ENCODE results near the gene PPP2R2B. TPM values are rescaled to one million over a fixed set of nuclear protein-coding genes. Genes with fewer than 3 reads are reported as not detected.

PPP2R2B gene
- total RNA-seq, 1 donor: not detected

DNA sequence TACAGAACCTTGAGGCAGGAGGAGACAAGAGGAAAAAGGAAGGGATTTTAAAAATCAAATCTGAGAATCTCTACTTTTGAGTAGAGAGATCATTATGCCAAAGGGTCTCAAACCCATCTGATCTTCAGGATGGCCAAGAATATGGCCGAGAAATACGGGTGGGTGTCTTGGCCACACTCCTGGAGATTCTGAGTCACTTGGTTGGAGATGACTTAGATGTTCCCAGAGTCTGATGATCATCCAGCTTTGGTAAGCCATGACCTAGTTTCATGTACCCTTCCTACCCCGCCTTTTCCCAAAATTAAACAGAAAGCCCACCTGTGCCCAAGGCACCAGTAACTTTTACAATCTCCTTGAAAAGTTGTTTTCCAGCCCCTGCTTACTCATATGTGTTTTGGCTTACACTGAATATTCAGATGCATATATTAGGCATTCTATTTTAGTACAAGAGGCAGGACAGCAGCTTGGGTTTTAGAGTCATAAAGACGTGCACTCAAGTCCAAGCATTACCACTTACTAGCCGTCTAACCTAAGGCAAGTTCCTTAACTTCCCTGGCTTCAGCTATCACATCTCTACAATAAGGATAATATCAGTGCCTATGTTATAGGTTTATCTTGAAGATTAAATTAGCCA is 195.5 kb downstream of the PPP2R2B start:
- Histone ChIP-seq H3K4me2 (ENCODE audit: insufficient read depth, low read length) (no peak overlapping the region), H3K4me3 (ENCODE audit: insufficient read depth, low read length) (no peak overlapping the region), H3K27me3 (ENCODE audit: insufficient read depth, low read length) (no peaks in the 10 kb centered on the region), H3K27ac (ENCODE audit: low read depth, low read length) (no peak overlapping the region), H2AFZ (ENCODE audit: low read length) (no peak overlapping the region), H3K79me2 (ENCODE audit: insufficient read depth, low read length) (no peaks in the 10 kb centered on the region), H4K20me1 (ENCODE audit: insufficient read depth, low read length) (no peaks in the 10 kb centered on the region), H3K4me1 (ENCODE audit: insufficient read depth, low read length) (no peaks in the 10 kb centered on the region), H3K9me3 (ENCODE audit: low read depth, low read length) (no peaks in the 10 kb centered on the region), H3K36me3 (ENCODE audit: insufficient read depth, low read length) (no peaks in the 10 kb centered on the region)
- TF ChIP-seq, protein P1, sequence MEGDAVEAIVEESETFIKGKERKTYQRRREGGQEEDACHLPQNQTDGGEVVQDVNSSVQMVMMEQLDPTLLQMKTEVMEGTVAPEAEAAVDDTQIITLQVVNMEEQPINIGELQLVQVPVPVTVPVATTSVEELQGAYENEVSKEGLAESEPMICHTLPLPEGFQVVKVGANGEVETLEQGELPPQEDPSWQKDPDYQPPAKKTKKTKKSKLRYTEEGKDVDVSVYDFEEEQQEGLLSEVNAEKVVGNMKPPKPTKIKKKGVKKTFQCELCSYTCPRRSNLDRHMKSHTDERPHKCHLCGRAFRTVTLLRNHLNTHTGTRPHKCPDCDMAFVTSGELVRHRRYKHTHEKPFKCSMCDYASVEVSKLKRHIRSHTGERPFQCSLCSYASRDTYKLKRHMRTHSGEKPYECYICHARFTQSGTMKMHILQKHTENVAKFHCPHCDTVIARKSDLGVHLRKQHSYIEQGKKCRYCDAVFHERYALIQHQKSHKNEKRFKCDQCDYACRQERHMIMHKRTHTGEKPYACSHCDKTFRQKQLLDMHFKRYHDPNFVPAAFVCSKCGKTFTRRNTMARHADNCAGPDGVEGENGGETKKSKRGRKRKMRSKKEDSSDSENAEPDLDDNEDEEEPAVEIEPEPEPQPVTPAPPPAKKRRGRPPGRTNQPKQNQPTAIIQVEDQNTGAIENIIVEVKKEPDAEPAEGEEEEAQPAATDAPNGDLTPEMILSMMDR (IDR thresholded peaks at IDR 0.05; ENCODE audit: extremely low read depth, low read depth, low read length): no peak
- DNase-seq (ENCODE audit: insufficient read length, low spot score, missing footprints): no peak

DNA sequence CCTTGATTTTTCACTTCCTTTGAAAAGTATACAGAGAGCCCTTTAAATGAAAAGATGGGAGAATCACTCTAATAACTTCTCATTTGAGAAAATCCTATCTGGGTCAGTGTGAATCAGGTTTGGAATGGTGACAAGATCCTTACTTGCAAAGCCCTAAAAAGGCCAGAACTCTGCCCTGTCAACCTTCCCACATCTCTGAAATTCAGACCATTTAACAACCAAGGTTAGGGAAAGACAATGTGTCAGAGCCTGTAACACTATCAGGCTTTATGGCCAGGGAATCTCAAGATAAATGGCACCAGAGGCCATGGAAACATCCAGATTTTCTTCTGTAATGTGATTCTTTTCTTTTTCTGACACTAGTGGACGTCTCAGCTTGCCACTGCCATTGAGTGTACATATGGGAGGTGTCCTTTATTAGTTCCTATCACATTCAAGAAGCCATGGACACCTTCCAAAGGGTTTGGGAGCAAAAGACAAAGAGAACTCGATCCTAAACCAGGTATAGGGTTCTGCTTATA is 196.9 kb downstream of the PPP2R2B start:
- no peaks in the 10 kb centered on the region for H3K79me2 ChIP-seq (ENCODE audit: insufficient read depth, low read length)
- no peak overlapping the region for H3K4me3 ChIP-seq (ENCODE audit: insufficient read depth, low read length)
- H2AFZ ChIP-seq (ENCODE audit: low read length): no peak overlapping the region
- no peak for DNase-seq (ENCODE audit: insufficient read length, low spot score, missing footprints)
- no peak overlapping the region for H3K27ac ChIP-seq (ENCODE audit: low read depth, low read length)
- TF ChIP-seq, protein P1 (IDR thresholded peaks at IDR 0.05; ENCODE audit: extremely low read depth, low read depth, low read length): no peak
- no peaks in the 10 kb centered on the region for H3K36me3 ChIP-seq (ENCODE audit: insufficient read depth, low read length)
- H4K20me1 ChIP-seq (ENCODE audit: insufficient read depth, low read length): no peaks in the 10 kb centered on the region
- H3K9me3 ChIP-seq (ENCODE audit: low read depth, low read length): no peaks in the 10 kb centered on the region
- no peak overlapping the region for H3K4me2 ChIP-seq (ENCODE audit: insufficient read depth, low read length)
- no peaks in the 10 kb centered on the region for H3K4me1 ChIP-seq (ENCODE audit: insufficient read depth, low read length)
- no peaks in the 10 kb centered on the region for H3K27me3 ChIP-seq (ENCODE audit: insufficient read depth, low read length)

DNA sequence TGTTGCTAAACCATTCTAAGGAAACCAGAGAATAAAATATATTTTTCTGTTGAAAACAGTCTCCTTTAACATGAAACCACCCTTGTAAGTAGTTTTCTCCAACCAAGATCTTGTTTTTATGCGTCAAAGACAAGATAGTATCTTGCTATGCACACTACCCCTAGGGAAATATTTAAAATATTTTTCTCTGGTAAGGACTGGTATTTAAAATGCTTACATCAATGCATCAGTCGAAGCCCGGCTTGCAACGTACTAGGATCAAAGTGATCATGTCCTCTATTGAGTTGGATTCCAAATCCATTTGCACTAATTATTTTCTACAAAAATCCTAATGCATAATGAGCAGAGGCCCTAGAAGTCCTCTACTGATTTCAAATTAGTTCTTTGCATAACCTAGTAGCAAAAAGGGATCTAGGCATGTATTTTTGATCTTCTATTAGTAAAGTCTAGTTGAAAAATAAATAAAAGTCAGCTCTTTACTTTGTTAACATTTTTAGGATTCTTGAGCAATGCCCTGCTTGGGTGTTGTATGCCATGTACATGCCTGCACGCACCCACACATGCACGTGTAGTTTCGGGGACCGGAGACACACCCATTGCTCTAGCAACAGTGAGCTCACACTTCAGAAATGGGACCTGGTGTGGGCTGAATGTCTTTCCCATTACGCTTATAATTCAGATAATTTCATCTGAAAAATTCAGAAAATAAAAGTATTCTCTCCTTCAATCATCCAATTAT is 197.5 kb downstream of the PPP2R2B start:
- no peaks in the 10 kb centered on the region for H3K79me2 ChIP-seq (ENCODE audit: insufficient read depth, low read length)
- H3K4me1 ChIP-seq (ENCODE audit: insufficient read depth, low read length): no peaks in the 10 kb centered on the region
- no peak overlapping the region for H3K4me3 ChIP-seq (ENCODE audit: insufficient read depth, low read length)
- no peak for DNase-seq (ENCODE audit: insufficient read length, low spot score, missing footprints)
- no peak overlapping the region for H2AFZ ChIP-seq (ENCODE audit: low read length)
- no peak overlapping the region for H3K27ac ChIP-seq (ENCODE audit: low read depth, low read length)
- no peaks in the 10 kb centered on the region for H3K9me3 ChIP-seq (ENCODE audit: low read depth, low read length)
- TF ChIP-seq, protein P1 (IDR thresholded peaks at IDR 0.05; ENCODE audit: extremely low read depth, low read depth, low read length): no peak
- H4K20me1 ChIP-seq (ENCODE audit: insufficient read depth, low read length): no peaks in the 10 kb centered on the region
- no peaks in the 10 kb centered on the region for H3K27me3 ChIP-seq (ENCODE audit: insufficient read depth, low read length)
- H3K36me3 ChIP-seq (ENCODE audit: insufficient read depth, low read length): no peaks in the 10 kb centered on the region
- H3K4me2 ChIP-seq (ENCODE audit: insufficient read depth, low read length): no peak overlapping the region

DNA sequence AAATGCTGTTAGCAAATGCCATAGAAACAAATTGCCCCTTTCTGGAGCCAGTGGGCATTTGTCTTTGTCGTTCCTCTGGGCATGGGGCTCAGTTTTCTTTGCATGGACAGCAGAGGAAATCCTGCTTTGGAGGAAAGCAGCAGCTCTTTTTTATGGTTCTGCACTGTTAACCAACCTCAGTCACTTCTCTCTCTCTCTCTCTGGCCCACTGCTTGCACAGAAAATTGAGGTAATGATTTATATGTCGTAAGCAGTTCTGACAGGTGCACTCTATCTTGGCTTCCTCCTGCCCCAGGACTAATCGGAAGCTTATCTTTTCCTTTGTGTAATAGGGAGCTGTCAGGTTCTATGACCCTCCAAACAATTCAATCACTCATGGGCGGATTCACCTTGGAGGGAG is 202.9 kb downstream of the PPP2R2B start:
- Histone ChIP-seq H3K4me2 (ENCODE audit: insufficient read depth, low read length) (no peak overlapping the region), H3K4me3 (ENCODE audit: insufficient read depth, low read length) (no peak overlapping the region), H3K27me3 (ENCODE audit: insufficient read depth, low read length) (no peaks in the 10 kb centered on the region), H2AFZ (ENCODE audit: low read length) (no peak overlapping the region), H3K36me3 (ENCODE audit: insufficient read depth, low read length) (no peaks in the 10 kb centered on the region), H3K79me2 (ENCODE audit: insufficient read depth, low read length) (no peaks in the 10 kb centered on the region), H3K27ac (ENCODE audit: low read depth, low read length) (no peak overlapping the region), H4K20me1 (ENCODE audit: insufficient read depth, low read length) (no peaks in the 10 kb centered on the region), H3K9me3 (ENCODE audit: low read depth, low read length) (no peaks in the 10 kb centered on the region), H3K4me1 (ENCODE audit: insufficient read depth, low read length) (no peaks in the 10 kb centered on the region)
- TF ChIP-seq, protein P1 (IDR thresholded peaks at IDR 0.05; ENCODE audit: extremely low read depth, low read depth, low read length): no peak
- DNase-seq (ENCODE audit: insufficient read length, low spot score, missing footprints): no peak

All from osteoblast (primary cell).